H9 (cell line): ENCODE measurements around the gene PTGFRN. TPM values are rescaled to one million over a fixed set of nuclear protein-coding genes. Genes with fewer than 3 reads are reported as not detected.

ENCODE experiments used
- DNase-seq: peaks from one replicate; pipeline ENCODE4 v3.0.0-alpha.2; 2017
- H2AFZ ChIP-seq: one replicate; pipeline ENCODE4 v1.6.1; 2013; ENCODE audit warnings: mild to moderate bottlenecking, low read length, control low read depth, moderate library complexity
- H2AK5ac ChIP-seq: 2 replicates; pipeline ENCODE4 v1.6.1; 2013; ENCODE audit warnings: low read length, control low read depth, mixed read lengths; ENCODE audit not compliant: insufficient read length
- H2BK120ac ChIP-seq: one replicate; pipeline ENCODE4 v1.6.1; 2013; ENCODE audit warnings: low read depth, mild to moderate bottlenecking, low read length, control low read depth, inconsistent platforms; ENCODE audit not compliant: poor library complexity, severe bottlenecking
- H2BK12ac ChIP-seq: 2 replicates; pipeline ENCODE4 v1.6.1; 2013; ENCODE audit warnings: low read length, control low read depth, mixed read lengths, low read depth; ENCODE audit not compliant: insufficient read length
- H2BK15ac ChIP-seq: 2 replicates; pipeline ENCODE4 v1.6.1; 2013; ENCODE audit warnings: low read depth, low read length, control low read depth
- H2BK20ac ChIP-seq: one replicate; pipeline ENCODE4 v1.6.1; 2013; ENCODE audit warnings: low read depth, mild to moderate bottlenecking, low read length, control low read depth, inconsistent platforms; ENCODE audit not compliant: poor library complexity, severe bottlenecking
- H2BK5ac ChIP-seq: 2 replicates; pipeline ENCODE4 v1.6.1; 2013; ENCODE audit warnings: low read length, control low read depth, mixed read lengths; ENCODE audit not compliant: insufficient read length
- H3K14ac ChIP-seq: 2 replicates; pipeline ENCODE4 v1.6.1; 2013; ENCODE audit warnings: low read length, control low read depth; ENCODE audit not compliant: insufficient read depth
- H3K18ac ChIP-seq: 2 replicates; pipeline ENCODE4 v1.6.1; 2013; ENCODE audit warnings: low read depth, mild to moderate bottlenecking, mixed read lengths, low read length, control low read depth; ENCODE audit not compliant: insufficient read length
- H3K23ac ChIP-seq: 2 replicates; pipeline ENCODE4 v1.6.1; 2013; ENCODE audit warnings: low read length, control low read depth, mixed read lengths, low read depth; ENCODE audit not compliant: insufficient read length
- H3K23me2 ChIP-seq: 2 replicates; pipeline ENCODE4 v1.6.1; 2013; ENCODE audit warnings: low read depth, mild to moderate bottlenecking, mixed read lengths, low read length, control low read depth; ENCODE audit not compliant: insufficient read length, poor library complexity, severe bottlenecking
- H3K27ac ChIP-seq: 2 replicates; pipeline ENCODE4 v1.5.1; 2013; ENCODE audit warnings: low read length, control low read depth, mixed read lengths, low read depth; ENCODE audit not compliant: insufficient read length
- H3K27me3 ChIP-seq: 2 replicates; pipeline ENCODE4 v1.6.1; 2013; ENCODE audit warnings: low read length, control low read depth, inconsistent platforms; ENCODE audit not compliant: insufficient read depth
- H3K4ac ChIP-seq: 2 replicates; pipeline ENCODE4 v1.6.1; 2013; ENCODE audit warnings: low read depth, mild to moderate bottlenecking, control low read depth, inconsistent platforms, low read length, moderate library complexity
- H3K4me1 ChIP-seq: 2 replicates; pipeline ENCODE4 v1.6.1; 2013; ENCODE audit warnings: low read length, control low read depth, inconsistent platforms; ENCODE audit not compliant: insufficient read depth
- H3K4me2 ChIP-seq: 2 replicates; pipeline ENCODE4 v1.6.1; 2013; ENCODE audit warnings: low read length, control low read depth, mixed read lengths; ENCODE audit not compliant: insufficient read length, insufficient read depth
- H3K56ac ChIP-seq: 2 replicates; pipeline ENCODE4 v1.6.1; 2013; ENCODE audit warnings: low read depth, mild to moderate bottlenecking, mixed read lengths, low read length, control low read depth; ENCODE audit not compliant: insufficient read length
- H3K79me1 ChIP-seq: 2 replicates; pipeline ENCODE4 v1.6.1; 2013; ENCODE audit warnings: low read depth, mild to moderate bottlenecking, moderate library complexity, low read length, control low read depth, inconsistent platforms; ENCODE audit not compliant: insufficient read depth, poor library complexity, severe bottlenecking
- H3K79me2 ChIP-seq: 2 replicates; pipeline ENCODE4 v1.6.1; 2013; ENCODE audit warnings: low read length, control low read depth, inconsistent platforms; ENCODE audit not compliant: insufficient read depth
- H3K9ac ChIP-seq: 2 replicates; pipeline ENCODE4 v1.6.1; 2013; ENCODE audit warnings: low read length, control low read depth, mixed read lengths; ENCODE audit not compliant: insufficient read length; ENCODE audit errors: extremely low read depth
- H3K9me3 ChIP-seq: one replicate; pipeline ENCODE4 v1.6.1; 2013; ENCODE audit warnings: low read depth, low read length, inconsistent platforms; ENCODE audit not compliant: control insufficient read depth
- H3T11ph ChIP-seq: one replicate; pipeline ENCODE4 v1.6.1; 2013; ENCODE audit warnings: mild to moderate bottlenecking, low read length, control low read depth, inconsistent platforms
- H4K20me1 ChIP-seq: one replicate; pipeline ENCODE4 v1.6.1; 2013; ENCODE audit not compliant: control insufficient read depth, insufficient read length, insufficient read depth
- H4K5ac ChIP-seq: 2 replicates; pipeline ENCODE4 v1.6.1; 2013; ENCODE audit warnings: low read depth, mild to moderate bottlenecking, mixed read lengths, low read length, control low read depth; ENCODE audit not compliant: insufficient read length
- H4K8ac ChIP-seq: replicated peaks from 2 replicates; pipeline ENCODE4 v1.6.1; 2013; ENCODE audit warnings: low read length, control low read depth, mixed read lengths, low read depth; ENCODE audit not compliant: insufficient read length
- H4K91ac ChIP-seq: 2 replicates; pipeline ENCODE4 v1.6.1; 2013; ENCODE audit warnings: low read depth, mild to moderate bottlenecking, moderate library complexity, mixed read lengths, low read length, control low read depth; ENCODE audit not compliant: insufficient read length
- H3K27ac Mint-ChIP-seq, 3 experiments: 2 replicates in 2 of 3; 3 replicates in 1 of 3; pipeline ENCODE4 v1.8.0; 2020 to 2021; ENCODE audit warnings: mixed read lengths in 3 of 3, mild to moderate bottlenecking in 1 of 3, moderate library complexity in 1 of 3
- H3K27me3 Mint-ChIP-seq: 2 replicates; pipeline ENCODE4 v1.8.0; 2021; ENCODE audit warnings: low read depth, mild to moderate bottlenecking, moderate library complexity, mixed read lengths
- H3K36me3 Mint-ChIP-seq, 3 experiments: 2 replicates in 2 of 3; 3 replicates in 1 of 3; pipeline ENCODE4 v1.8.0; 2020 to 2021; ENCODE audit warnings: low read depth in 3 of 3, mixed read lengths in 3 of 3; ENCODE audit not compliant: insufficient read depth in 1 of 3
- H3K4me1 Mint-ChIP-seq, 2 experiments: 2 replicates each; pipeline ENCODE4 v1.8.0; 2020; ENCODE audit warnings: mixed read lengths in 2 of 2
- H3K4me3 Mint-ChIP-seq, 2 experiments: 2 replicates in 1 of 2; 3 replicates in 1 of 2; pipeline ENCODE4 v1.8.0; 2020 to 2021; ENCODE audit warnings: mild to moderate bottlenecking in 2 of 2, mixed read lengths in 2 of 2, moderate library complexity in 1 of 2
- H3K9me3 Mint-ChIP-seq, 2 experiments: 2 replicates in 1 of 2; 3 replicates in 1 of 2; pipeline ENCODE4 v1.8.0; 2020; ENCODE audit warnings: mild to moderate bottlenecking in 2 of 2, mixed read lengths in 2 of 2, moderate library complexity in 1 of 2
- WGBS: extraction: QIAGEN DNeasy Blood & Tissue Kit; methylation state at CpG from one replicate; pipeline ENCODE4 v1.1.7; 2013; ENCODE audit warnings: missing lambda C conversion rate, low lambda C conversion rate, mixed read lengths; ENCODE audit not compliant: insufficient read length; ENCODE audit errors: extremely low coverage; 5-methylcytosine and 5-hydroxymethylcytosine counted together
- total RNA-seq: library from RNA; stranded (reverse); gene quantifications from 2 replicates; pipeline ENCODE4 v1.2.1, GENCODE V29; 2021
- TF ChIP-seq, protein P1 (sequence below): fragments of 200-600 bp; sonication (generic); conservative IDR thresholded peaks from 3 replicates; pipeline ENCODE4 v1.8.0; 2021; ENCODE audit warnings: antibody characterized with exemption, mild to moderate bottlenecking

PTGFRN gene
- total RNA-seq, 1 experiment from 2014 or later, result 26.3 TPM

DNA sequence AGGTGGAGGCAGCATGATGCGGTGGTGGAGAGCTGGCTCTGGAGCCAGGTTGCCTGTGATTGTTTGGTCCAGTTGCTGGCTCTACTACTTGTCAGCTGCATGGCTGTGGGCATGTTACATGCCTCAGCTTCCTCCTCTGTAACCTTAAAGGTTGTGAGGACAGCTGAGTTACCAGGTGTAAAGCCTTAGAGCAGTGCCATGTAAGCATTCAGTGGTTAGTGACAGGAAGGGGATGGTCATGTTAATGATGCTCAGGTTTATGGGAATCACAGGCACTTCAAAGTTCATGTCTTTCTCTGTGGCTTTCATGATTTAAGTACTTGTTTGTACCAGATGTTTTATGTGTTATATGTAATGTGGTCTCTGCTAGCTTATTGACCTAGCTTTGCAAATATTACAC lies 32.6 kb downstream of the PTGFRN start:
- H2BK15ac ChIP-seq, result no peak overlapping the region
- no peaks in the 10 kb centered on the region for H3K27me3 Mint-ChIP-seq
- H4K8ac ChIP-seq, result no peak overlapping the region
- no peaks in the 10 kb centered on the region for H3K79me2 ChIP-seq
- H3K79me1 ChIP-seq, result peaks cover 3% of the 10 kb centered on the region
- H3K4me3 Mint-ChIP-seq, result no peak overlapping the region
- DNase-seq, result no peak
- H3K23me2 ChIP-seq, result no peaks in the 10 kb centered on the region
- peaks cover 9 to 36% (median 30%) of the 10 kb centered on the region in 3 experiments; a peak in 6 of 7 replicates for H3K36me3 Mint-ChIP-seq
- 0 out of 2 replicates have a peak, but pooled peaks cover 2% of the 10 kb centered on the region for H3K4me1 ChIP-seq
- H3K9me3 ChIP-seq, result no peaks in the 10 kb centered on the region
- no peak overlapping the region for H3K9ac ChIP-seq
- H2BK120ac ChIP-seq, result no peak overlapping the region
- H3K27ac Mint-ChIP-seq, result no peak overlapping the region
- no peak overlapping the region for H2BK5ac ChIP-seq
- H3K4me2 ChIP-seq, result no peak overlapping the region
- H4K91ac ChIP-seq, result no peak overlapping the region
- no peak overlapping the region for H3K4ac ChIP-seq
- no peak overlapping the region for H3K56ac ChIP-seq
- no CpG with 5 or more reads among the region's 1 CpG for WGBS
- H3K9me3 Mint-ChIP-seq, result no peaks in the 10 kb centered on the region
- peaks cover 31 to 33% of the 10 kb centered on the region in 2 experiments for H3K4me1 Mint-ChIP-seq
- TF ChIP-seq, protein P1, sequence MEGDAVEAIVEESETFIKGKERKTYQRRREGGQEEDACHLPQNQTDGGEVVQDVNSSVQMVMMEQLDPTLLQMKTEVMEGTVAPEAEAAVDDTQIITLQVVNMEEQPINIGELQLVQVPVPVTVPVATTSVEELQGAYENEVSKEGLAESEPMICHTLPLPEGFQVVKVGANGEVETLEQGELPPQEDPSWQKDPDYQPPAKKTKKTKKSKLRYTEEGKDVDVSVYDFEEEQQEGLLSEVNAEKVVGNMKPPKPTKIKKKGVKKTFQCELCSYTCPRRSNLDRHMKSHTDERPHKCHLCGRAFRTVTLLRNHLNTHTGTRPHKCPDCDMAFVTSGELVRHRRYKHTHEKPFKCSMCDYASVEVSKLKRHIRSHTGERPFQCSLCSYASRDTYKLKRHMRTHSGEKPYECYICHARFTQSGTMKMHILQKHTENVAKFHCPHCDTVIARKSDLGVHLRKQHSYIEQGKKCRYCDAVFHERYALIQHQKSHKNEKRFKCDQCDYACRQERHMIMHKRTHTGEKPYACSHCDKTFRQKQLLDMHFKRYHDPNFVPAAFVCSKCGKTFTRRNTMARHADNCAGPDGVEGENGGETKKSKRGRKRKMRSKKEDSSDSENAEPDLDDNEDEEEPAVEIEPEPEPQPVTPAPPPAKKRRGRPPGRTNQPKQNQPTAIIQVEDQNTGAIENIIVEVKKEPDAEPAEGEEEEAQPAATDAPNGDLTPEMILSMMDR, result no peak
- H2BK12ac ChIP-seq, result no peak overlapping the region
- no peak overlapping the region for H2AFZ ChIP-seq
- H3K14ac ChIP-seq, result no peak overlapping the region
- H4K5ac ChIP-seq, result no peak overlapping the region
- H3K27me3 ChIP-seq, result no peaks in the 10 kb centered on the region
- no peaks in the 10 kb centered on the region for H4K20me1 ChIP-seq
- H3K27ac ChIP-seq, result no peak overlapping the region
- H2BK20ac ChIP-seq, result no peak overlapping the region
- no peak overlapping the region for H3K18ac ChIP-seq
- no peak overlapping the region for H3K23ac ChIP-seq
- H2AK5ac ChIP-seq, result no peak overlapping the region
- H3T11ph ChIP-seq, result no peak overlapping the region
